Left ventricle myocardium inferior (tissue), 1 donor: ENCODE data around the gene FUT2. TPM values are rescaled to one million over a fixed set of nuclear protein-coding genes. Genes with fewer than 3 reads are reported as not detected.
A peak's percentile ranks its signal among the peaks of the same experiment; 100 is the strongest.

Source experiments
- DNase-seq: peaks from one replicate; pipeline ENCODE4 v3.0.0-alpha.2; 2020
- H3K27ac ChIP-seq: fragments of 200-600 bp; replicated peaks from 2 replicates; pipeline ENCODE4 v1.8.0; 2021
- H3K27me3 ChIP-seq: fragments of 200-600 bp; 2 replicates; pipeline ENCODE4 v1.8.0; 2021; ENCODE audit warnings: low read depth
- H3K36me3 ChIP-seq: fragments of 200-600 bp; 2 replicates; pipeline ENCODE4 v1.8.0; 2021
- H3K4me1 ChIP-seq: fragments of 200-600 bp; 2 replicates; pipeline ENCODE4 v1.8.0; 2021
- H3K4me3 ChIP-seq: fragments of 200-600 bp; 2 replicates; pipeline ENCODE4 v1.8.0; 2021; ENCODE audit warnings: mild to moderate bottlenecking, moderate library complexity
- H3K9me3 ChIP-seq: fragments of 200-600 bp; replicated peaks from 2 replicates; pipeline ENCODE4 v1.8.0; 2021
- CTCF ChIP-seq: fragments of 200-600 bp; IDR thresholded peaks from 2 replicates; pipeline ENCODE4 v1.8.0; 2021; ENCODE audit warnings: antibody characterized with exemption, mild to moderate bottlenecking, borderline replicate concordance
- intact Hi-C: fragments of 100-400 bp; cut with micrococcal nuclease; formaldehyde crosslinking; loops from one replicate; pipeline ENCODE4 v1.11.0; 2022
- total RNA-seq: library from RNA; stranded (reverse); fragmentation: NEBNext Ultra II Directional; extraction: Animal tissue kit (Norgen Biotek cat#: 25700); gene quantifications from one replicate; pipeline ENCODE4 v1.2.1, GENCODE V29; 2021
- donor health status: DM: no; HTN: yes; CAD: no; lungs with severe emphysema.

FUT2 gene
- total RNA-seq, 1 donor from 2014 or later = not detected

DNA sequence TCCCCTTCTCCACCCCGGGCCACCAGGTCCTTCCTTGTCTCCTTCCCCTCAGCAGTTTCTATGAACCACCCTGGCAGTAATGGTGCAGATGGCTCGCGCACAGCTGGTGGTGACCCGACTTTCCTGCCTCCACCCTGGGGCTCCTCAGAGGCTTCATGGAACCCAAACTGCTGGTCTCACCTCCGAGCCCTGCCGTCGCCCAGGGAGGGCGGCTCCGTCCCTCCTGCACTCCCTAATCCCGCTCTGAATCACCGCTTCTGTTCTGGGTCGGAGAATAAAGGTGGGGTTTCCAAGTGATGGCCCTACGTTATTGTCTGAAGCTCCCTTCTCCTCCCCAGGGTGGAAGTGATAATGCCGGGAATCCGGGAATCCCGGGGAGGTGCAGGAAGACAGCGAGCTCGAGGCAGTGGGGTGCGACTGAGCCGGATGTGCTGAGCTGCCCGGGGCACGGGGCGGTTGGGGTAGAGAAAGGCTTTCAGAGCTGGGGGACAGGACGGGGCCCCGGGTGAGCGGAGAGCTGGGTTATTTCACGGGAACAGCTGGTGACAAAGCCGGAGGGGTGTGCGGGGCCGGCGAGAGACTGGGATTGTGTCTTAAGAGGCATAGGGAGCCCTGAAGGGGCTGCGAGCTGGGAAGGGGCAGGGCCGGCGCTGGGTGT lies 711 bp downstream of the FUT2 start:
- peak overlapping the region; percentile 52 for H3K4me3 ChIP-seq
- no peaks in the 10 kb centered on the region for H3K9me3 ChIP-seq
- H3K36me3 ChIP-seq = peaks cover 6% of the 10 kb centered on the region
- peak overlapping the region; percentile 18 for H3K27ac ChIP-seq
- intact Hi-C loops = no loop called here
- no peak for DNase-seq
- H3K27me3 ChIP-seq = peaks cover 26% of the 10 kb centered on the region
- TF ChIP-seq CTCF = no peak
- peaks cover 15% of the 10 kb centered on the region for H3K4me1 ChIP-seq

- Histone ChIP-seq H3K9me3 (no peaks in the 10 kb centered on the region), H3K27ac (no peak overlapping the region), H3K27me3 (peaks cover 26% of the 10 kb centered on the region), H3K4me1 (peaks cover 15% of the 10 kb centered on the region), H3K36me3 (peaks cover 8% of the 10 kb centered on the region), H3K4me3 (no peak overlapping the region)
- TF ChIP-seq CTCF = no peak
- no peak for DNase-seq
- intact Hi-C loops = no loop called here
Measured at GRCh38 chr19:48698046-48698445, 2.3 kb downstream of the FUT2 start.

DNA sequence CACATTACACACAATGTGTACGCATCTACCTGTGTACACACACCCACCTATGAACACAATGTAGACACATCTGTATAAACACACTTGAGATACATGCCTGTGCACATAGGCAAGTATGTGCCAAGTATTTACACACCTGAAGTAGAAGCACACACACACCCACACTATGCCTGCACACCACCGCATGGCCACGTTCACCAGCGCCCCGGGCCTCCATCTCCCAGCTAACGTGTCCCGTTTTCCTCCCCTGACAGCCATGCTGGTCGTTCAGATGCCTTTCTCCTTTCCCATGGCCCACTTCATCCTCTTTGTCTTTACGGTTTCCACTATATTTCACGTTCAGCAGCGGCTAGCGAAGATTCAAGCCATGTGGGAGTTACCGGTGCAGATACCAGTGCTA lies 6.9 kb downstream of the FUT2 start:
- DNase-seq = no peak
- no peak for TF ChIP-seq CTCF
- Histone ChIP-seq H3K4me3 (no peak overlapping the region), H3K27ac (no peak overlapping the region), H3K4me1 (no peaks in the 10 kb centered on the region), H3K36me3 (peaks cover 21% of the 10 kb centered on the region), H3K9me3 (no peaks in the 10 kb centered on the region), H3K27me3 (peaks cover under 1% of the 10 kb centered on the region)
- intact Hi-C loops = no loop called here

DNA sequence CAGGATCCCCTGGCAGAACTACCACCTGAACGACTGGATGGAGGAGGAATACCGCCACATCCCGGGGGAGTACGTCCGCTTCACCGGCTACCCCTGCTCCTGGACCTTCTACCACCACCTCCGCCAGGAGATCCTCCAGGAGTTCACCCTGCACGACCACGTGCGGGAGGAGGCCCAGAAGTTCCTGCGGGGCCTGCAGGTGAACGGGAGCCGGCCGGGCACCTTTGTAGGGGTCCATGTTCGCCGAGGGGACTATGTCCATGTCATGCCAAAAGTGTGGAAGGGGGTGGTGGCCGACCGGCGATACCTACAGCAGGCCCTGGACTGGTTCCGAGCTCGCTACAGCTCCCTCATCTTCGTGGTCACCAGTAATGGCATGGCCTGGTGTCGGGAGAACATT lies 7.5 kb downstream of the FUT2 start:
- no peak for TF ChIP-seq CTCF
- no peak overlapping the region for H3K4me3 ChIP-seq
- H3K4me1 ChIP-seq = no peaks in the 10 kb centered on the region
- intact Hi-C loops = no loop called here
- no peak for DNase-seq
- no peaks in the 10 kb centered on the region for H3K27me3 ChIP-seq
- no peak overlapping the region for H3K27ac ChIP-seq
- peaks cover 21% of the 10 kb centered on the region for H3K36me3 ChIP-seq
- H3K9me3 ChIP-seq = no peaks in the 10 kb centered on the region

DNA sequence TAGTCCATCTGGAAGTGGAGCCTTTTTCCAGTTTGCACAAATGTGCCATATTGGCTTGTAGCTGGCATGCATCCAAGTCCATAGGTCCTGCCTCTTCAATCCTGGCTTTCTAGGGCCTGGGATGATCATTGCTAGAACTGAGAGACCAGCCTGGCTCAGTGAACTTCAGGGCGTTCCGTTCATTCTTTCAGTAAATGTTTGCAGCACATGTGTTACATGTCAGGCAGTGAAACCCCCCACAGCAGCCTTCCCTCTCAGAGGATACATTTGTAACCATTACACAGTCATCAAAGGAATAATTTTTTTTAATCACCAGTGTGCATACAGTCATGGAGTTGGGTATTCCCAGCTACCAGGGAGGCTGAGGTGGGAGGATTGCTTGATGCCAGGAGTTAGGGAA lies 9.7 kb downstream of the FUT2 start:
- intact Hi-C loops = no loop called here
- Histone ChIP-seq H3K27ac (no peak overlapping the region), H3K9me3 (no peaks in the 10 kb centered on the region), H3K4me3 (no peak overlapping the region), H3K36me3 (peaks cover 21% of the 10 kb centered on the region), H3K4me1 (no peaks in the 10 kb centered on the region), H3K27me3 (no peaks in the 10 kb centered on the region)
- no peak for DNase-seq
- no peak for TF ChIP-seq CTCF
